H54 (cell line): ENCODE measurements around the gene ZBTB25.

ENCODE experiments used
- DNase-seq: peaks from one replicate; pipeline ENCODE4 v3.0.0; 2011; ENCODE audit warnings: low spot score, mixed read lengths; ENCODE audit not compliant: insufficient read length
- FAIRE-seq: peaks from 3 replicates; lab custom pipeline; 2011; peaks lifted over from hg19 to GRCh38; lab: Jason Lieb, UNC
- POLR2A ChIP-seq: IDR thresholded peaks from 2 replicates; pipeline ENCODE4 v1.6.1; 2011; ENCODE audit warnings: low read depth, mild to moderate bottlenecking, low read length

Gene ZBTB25

GRCh38 chr14:64503434-64504309, at the start of gene ZBTB25:
Gene ZBTB25 (minus strand): TSS chr14:64503838. CDS start chr14:64490533, 13,305 bp downstream.
- FAIRE-seq (no peak), DNase-seq (peak; percentile 81)
- peak; percentile 75 for TF ChIP-seq POLR2A

- DNase-seq (no peak), FAIRE-seq (no peak)
- TF ChIP-seq POLR2A = no peak
These were observed 47.1 kb upstream of the ZBTB25 start for GRCh38 chr14:64550621-64551333.

- FAIRE-seq (no peak), DNase-seq (no peak)
- no peak for TF ChIP-seq POLR2A
These were observed 46.4 kb upstream of the ZBTB25 start, which contains the start of gene PPP1R36 for GRCh38 chr14:64549791-64550620. Gene PPP1R36 (plus strand): TSS chr14:64549961. CDS start chr14:64549998, 37 bp downstream.

- FAIRE-seq (no peak), DNase-seq (no peak)
- no peak for TF ChIP-seq POLR2A
These were observed 45.4 kb upstream of the ZBTB25 start for GRCh38 chr14:64549016-64549415.

- TF ChIP-seq POLR2A = no peak
- DNase-seq (no peak), FAIRE-seq (no peak)
These were observed 41.1 kb upstream of the ZBTB25 start for GRCh38 chr14:64544607-64545312.

- FAIRE-seq = no peak
- no peak for DNase-seq
- TF ChIP-seq POLR2A = no peak
These were observed 39.2 kb upstream of the ZBTB25 start for GRCh38 chr14:64542836-64543201.

GRCh38 chr14:64541972-64542835, 38.6 kb upstream of the ZBTB25 start:
- DNase-seq (no peak), FAIRE-seq (no peak)
- TF ChIP-seq POLR2A = no peak

- no peak for DNase-seq
- TF ChIP-seq POLR2A = no peak
- no peak for FAIRE-seq
These were observed 37.8 kb upstream of the ZBTB25 start for GRCh38 chr14:64541261-64541971.

- no peak for DNase-seq
- FAIRE-seq = no peak
- no peak for TF ChIP-seq POLR2A
These were observed 36.9 kb upstream of the ZBTB25 start, which contains the start of gene HSPA2 for GRCh38 chr14:64540208-64541202. Gene HSPA2 (plus strand): TSS chr14:64540741. CDS start chr14:64540850, 109 bp downstream.

- TF ChIP-seq POLR2A = no peak
- FAIRE-seq (peak; percentile 69), DNase-seq (no peak)
These were observed 33.0 kb upstream of the ZBTB25 start for GRCh38 chr14:64536488-64537245.
